Stimulated activated CD4-positive, alpha-beta T cell treated with anti-CD3 and anti-CD28 coated beads, Interleukin-12 subunit alpha, Interleukin-12 subunit beta, amount 100 ng/mL, for 24 hours (primary cell): Measurements from ENCODE around the gene SIK2.

ENCODE experiments used
- DNase-seq, 2 experiments: peaks; one replicate each; pipeline ENCODE4 v3.0.0-alpha.2; 2020; ENCODE audit warnings: low read depth in 2 of 2

The SIK2 gene

DNA sequence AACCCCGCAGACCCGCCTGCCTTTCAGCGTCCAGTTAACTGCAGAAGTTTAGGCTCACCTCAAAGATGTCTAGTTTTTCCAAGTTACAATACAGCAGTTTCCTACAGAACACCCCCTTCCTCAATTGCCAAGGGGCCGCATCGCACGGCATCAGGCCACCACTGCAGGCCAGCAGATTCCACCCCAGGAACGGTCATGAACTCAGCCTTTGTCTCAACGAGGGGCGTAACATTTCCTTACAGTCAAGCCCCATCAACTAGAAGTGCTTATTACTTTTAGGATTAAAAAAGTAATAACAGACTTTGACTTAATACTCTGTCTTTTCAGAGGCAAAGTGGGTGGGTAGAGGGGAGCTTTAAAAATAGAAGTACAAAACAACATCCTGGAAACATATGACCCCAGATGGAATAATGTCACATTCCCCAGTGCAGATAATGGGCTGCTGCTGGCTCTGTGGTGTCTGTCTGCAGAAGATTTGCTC lies 127.6 kb downstream of the SIK2 start:
- DNase-seq = no peak

DNA sequence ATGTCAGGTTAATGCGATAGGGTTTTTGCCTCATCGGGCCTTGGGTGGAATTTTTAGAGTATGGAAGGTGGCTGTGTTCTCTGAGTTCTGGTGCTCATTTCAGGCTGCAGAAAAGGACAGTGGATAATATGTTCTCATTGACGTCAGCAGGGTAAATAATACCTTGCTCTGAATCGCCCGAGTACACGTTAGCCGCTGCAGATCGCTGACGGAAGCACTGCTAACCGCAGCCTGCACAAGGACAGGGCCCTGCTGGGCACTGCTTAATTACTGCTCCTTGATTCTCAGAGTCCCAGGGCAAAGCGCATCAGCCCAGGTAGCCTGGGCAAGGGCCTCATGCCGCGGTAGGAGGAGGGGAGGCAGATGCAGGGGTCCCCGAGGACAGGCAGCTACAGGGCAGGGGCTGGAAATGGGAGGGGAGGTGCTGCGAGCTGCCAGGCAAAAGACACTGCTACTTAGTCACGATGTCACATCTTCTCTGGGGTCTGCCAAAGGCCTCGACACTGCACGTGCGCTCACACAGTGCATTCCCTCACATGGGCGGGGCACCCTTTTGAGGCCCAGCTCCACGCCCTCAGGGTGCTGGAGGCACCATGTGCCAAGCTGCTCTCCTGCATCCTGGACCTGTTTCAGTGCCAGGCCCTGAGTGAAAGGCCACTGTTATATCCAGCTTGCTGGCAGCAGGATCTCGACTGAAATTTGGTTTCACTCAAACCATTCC lies 128.8 kb downstream of the SIK2 start:
- no peak for DNase-seq

DNA sequence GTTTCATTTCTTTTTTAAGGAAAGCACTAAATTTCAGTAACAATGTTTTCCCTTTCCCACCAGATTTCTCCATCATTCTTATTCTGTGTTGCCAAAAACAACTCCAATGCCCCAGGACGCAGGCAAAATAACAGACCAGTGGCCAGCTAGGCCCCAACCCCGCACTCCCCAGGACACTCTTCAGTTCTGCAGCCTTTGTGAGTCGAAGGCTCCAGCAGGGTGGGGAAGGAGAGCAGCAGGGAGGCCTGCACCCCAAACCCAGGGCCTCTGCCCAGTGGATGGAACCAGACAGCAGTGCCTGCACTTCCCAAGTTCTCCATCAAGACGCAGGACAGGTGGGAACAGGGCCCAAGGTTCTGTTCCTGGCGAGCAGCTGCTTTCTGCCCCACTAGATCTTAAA lies 129.6 kb downstream of the SIK2 start:
- no peak for DNase-seq

DNA sequence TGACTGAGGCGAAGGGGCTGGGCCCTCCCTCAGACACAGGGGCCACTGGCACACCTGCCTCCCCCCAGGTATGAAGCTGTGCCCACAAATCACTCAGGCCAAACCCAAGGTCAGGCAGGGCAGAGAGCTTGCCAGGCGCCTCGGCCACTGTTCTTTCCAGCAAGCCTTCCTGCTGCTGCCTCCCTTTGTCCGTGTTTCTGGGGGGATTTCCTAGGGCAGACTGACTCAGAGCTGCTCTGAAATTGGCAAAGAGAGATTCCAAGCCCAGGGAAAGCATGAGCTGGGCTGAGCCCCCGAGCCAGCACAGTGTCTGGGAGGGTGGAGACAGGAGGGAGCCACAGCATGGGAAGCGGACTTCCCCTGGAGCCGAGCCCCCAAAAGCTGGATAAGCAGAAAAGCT lies 130.8 kb downstream of the SIK2 start:
- no peak for DNase-seq

DNA sequence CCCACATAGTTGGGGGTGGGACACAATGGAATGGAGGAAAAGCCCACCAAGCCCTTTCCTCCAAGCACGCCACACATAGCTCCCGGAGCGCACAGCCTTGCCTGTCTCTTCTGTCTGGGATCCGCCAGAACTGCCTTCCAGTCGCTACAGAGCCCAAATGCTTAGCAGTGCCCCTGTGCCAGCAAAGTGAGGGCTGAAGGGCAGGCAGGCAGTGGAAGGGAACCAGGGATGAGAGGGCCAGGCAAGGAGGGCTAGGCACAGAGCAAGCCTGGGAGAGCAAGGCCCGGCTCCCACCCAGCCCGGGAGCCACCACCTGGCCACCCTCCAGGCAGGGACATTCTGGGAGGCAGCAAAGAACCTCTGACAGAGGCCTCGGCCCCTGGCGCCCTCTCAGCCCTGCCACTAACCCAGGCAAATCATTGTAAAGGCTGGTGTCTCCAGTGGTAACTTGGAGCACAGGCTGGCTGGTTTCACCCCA lies 131.4 kb downstream of the SIK2 start:
- no peak for DNase-seq

DNA sequence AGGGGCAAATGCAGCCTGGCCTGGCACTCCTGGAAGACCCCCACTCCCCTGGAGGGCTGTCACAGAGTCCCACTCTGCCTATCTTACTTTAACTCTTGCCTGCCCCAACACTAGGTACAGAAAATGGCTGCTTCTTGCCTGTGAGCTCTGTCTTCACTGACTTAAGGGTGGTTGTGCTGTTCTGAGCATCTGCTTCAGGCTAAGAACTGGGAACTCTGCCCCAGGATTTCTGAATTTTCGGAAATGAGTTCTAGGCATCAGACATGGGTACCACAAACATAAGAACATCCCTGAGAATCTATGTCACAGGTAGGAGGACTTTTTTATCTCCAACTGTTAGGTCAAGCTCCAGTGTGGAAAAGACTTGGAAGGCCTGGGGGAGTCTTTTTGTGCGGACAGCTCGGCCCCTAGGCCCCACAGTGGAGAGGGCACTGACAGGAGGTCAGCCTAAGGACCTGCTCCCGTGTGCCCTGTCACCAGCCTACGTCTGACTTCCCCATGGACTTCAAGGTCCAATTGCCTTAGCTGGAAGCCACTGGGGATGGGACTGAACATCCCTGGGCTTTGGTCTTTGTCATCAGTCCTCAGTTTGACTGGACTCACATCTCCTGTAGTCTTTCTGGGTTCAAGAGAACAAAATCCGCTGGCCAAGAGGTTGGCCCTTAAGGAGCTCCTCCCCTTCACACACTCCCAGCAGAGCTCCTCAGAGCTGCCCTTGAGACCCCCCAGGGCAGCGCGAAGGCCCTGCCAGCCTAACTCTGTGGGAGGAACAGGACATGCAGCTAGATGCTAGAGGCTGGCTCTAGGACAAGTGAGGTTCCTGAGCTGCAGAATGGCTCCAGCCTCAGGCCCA lies 132.1 kb downstream of the SIK2 start:
- DNase-seq = no peak

DNA sequence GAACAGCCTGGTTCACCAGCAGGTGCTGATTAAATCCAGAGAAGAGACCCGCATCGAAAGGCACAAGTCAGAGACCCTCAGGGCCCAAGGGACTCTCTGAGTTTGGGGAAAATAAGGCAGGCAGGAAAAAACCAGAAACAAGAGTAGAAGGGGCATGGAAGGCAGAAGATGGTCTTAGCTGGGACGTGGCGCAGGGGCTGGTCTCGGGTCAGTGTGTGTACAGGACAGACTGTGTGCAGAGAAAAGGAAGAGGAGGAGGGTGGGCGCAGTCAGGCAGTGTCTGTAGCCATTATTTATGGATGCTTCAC lies 132.7 kb downstream of the SIK2 start:
- DNase-seq = no peak

DNA sequence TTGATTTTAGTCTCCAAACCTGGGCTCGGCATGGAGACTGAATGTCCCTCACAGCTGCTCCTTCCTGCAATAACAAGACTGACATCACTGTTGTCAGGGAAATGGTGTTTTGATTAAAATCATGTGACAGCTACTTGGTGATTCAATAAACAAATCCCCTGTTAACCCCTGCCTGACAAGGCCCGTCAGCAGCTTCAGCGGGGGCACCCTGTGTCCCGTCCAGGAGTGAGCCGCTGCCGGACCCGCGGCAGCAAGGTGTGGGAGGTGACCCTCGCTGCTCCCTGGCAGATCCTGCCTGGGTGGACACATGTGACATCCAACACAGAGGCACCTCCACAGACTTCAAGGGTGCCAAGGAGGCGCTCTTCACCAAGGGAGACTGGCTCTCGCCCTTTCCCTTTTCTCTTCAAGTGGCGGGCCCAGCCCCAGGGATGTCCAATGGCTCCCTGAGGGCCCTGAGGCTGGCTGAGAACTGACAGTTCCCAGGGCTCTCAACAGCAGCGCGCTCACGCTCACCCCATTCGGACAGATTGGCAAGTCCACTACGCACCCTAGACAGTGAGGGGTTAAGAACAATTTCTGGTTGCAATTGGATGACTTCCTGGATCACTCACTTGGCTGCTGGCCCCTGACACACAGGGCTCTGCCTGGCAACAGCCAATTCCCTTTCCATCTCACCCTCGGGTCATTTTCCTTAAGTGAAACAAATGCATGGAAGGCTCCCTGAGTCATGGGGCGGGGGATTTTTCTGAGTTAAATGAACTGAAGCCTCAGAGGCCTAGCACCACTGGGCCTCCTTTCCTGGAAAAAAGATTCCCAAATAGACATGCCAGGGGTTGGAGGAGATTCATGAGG lies 133.2 kb downstream of the SIK2 start:
- DNase-seq = no peak

DNA sequence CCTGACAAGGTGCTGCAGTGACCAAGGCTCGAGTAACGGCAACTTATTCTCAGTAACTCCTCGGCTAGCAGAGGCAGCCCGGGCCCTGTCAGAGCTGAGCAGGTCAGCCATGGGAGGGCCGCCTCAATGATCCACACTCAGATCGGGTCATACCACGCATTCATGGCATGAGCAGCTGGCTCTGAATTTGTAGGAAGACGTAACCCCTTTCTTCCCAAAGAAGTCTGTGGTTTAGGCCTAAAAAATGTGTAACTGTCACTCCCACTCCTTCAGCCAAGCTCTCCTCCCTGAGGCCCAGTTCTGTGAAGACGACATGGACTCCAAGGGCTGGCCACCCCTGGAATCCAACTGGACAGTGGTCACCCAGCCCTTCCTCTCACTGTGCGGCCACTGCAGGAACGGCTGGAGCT lies 133.9 kb downstream of the SIK2 start:
- DNase-seq = no peak

DNA sequence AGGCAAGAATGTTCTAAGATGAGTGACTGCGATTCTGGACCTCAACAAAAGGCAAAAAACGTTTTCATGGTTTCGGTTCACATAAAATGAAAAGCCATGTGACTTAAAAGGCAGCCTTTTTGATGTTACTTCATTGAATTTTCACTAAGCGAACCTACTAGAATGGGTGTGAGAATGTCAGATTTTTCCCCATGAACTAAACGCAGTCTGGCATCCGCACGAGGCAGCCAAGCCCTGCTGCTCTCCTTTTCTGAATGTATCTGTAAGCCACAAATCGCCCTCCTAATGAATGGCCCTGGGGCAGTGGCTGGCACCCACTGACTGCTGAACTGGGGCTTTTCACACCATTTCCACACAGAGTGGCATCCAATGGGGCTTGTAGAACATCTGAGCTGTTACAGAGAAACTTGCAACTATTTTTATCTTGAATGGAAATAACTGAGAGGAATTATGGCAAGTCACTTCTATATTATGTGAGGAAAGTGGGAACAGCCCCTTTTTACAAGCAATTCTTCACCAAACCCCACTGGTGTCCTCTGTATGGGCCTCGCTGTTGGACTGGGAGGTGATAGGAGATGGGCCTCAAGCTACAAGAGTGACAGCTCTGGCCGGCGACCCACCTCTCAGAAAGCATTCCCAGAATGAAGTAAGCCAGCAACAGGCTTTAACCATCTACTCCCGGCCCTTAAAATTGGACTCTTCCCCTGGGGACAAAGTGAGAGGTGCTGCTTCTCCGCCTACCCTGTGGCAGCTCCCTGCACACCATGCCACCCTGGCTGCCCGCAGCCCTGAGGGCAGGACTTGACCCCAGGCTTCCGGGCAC lies 134.6 kb downstream of the SIK2 start:
- DNase-seq = no peak

DNA sequence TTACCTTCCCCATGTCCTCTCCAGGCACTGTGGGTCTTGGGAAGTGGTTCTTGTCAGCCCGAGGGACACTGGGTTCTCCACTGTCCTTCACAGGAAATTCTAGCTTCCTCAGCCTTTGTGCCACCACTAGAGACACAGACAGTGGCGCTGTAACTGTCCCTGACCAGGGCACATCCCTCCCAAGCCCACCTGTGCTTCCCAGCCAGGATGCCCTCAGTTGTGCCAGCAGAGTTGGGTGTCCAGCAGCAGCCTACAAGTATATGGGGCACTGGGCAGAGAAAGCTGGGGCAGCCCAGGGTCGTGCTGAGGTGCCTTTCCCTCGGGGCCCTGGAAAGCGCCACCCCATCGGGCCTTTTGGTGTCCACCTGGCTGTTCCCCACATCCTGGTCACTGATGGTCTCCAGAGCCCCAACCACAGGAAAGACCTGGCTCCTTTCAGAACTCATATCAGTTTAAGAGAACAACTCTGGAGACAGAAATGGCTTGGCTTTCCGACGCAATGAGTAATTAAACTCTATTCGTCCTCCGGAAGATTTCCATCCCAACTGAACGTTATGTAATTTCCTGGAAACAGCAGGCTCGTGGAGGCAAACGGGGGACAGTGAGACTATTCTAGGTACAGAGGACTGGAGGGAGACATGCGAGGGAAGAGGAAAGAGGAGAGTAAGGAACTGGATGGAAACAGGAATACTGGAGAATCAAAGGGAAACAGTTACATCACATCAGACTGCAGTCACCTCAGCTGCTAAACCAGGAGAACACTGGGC lies 135.4 kb downstream of the SIK2 start:
- no peak for DNase-seq

DNA sequence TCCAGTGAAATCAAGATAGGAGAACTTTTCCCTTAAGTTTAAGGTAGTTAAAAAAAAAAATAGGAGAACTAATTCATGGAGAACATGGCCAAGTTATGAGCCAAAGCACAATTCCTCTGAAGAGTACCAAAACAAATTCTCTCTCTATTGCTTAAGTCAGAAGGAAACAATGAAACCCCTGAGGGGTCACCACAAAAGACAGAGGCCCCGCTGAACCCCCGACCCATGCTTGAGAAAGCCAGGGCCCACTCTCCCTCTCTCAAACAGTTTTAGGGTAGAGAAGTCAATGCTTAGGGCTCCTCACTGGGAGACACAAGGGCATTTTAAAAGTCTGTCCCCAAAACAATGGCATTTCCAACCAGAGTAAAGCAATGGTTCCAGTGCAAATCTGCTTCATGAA lies 137.1 kb downstream of the SIK2 start:
- DNase-seq = no peak

DNA sequence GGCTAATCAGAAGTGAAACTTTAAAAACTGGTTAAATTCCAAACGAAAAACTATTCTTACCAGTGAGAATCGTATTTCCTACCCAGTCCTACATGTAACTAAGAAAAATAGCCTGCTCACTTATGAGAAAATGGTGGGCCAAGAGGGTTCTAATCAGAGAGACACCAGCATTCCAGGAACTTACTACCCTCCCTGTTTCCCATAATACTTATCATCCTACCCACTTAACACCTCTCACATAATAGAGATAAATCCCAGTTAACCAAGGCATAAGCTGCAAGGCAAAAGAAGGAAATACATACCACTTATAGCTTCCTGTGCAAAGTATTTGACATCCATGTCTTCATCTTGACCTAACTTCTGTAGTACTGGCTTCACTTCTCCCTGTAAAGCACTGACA lies 139.5 kb downstream of the SIK2 start:
- DNase-seq = no peak

DNA sequence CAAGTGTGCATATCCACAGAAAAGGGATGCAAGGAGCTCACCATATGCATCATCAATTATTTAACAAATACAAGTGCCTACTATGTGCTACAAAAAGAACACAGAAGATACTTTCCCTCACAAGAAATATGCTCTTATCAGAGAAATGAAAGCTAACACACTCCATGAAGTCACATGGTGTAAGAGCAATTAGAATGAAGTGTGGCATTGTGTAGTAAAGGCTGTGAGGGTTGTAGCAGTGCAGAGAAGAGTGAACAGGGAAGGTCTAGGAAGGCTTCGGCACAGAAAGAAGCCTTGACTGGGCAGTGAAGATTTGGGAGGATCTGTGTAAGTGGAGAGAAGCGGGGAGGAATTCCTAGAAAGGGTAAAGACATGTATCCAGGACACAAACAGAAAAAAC lies 141.5 kb downstream of the SIK2 start:
- DNase-seq = no peak

DNA sequence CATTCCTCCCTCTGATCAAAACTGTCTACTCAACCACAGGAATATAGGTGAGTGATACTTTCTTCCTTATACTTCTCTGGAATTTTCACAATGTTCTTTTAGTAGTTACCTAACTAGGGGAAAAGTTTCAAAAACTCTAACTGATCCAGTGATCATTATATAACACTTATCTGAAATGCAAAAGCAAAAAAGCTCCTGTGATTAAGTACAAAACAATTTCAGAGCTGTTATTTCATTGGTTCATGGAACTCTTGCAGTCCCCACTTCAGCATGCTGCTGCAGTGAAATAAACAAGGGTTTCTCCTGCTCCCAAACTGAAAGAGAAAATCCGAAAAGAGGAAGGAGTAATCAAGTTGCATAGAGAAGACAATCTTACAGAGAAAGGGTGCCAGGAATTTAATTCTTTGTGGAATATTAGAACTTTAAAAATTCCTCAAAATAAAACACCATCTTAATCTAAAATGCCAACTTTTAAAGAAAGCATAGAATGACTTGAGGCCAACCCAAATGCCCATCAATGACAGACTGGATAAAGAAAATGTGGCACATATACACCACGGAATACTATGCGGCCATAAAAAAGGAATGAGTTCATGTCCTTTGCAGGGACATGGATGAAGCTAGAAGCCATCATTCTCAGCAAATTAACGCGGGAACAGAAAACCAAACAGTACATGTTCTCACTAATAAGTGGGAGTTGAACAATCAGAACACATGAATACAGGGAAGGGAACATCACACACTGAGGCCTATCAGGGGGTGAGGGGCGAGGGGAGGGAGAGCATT lies 143.7 kb downstream of the SIK2 start:
- no peak for DNase-seq

DNA sequence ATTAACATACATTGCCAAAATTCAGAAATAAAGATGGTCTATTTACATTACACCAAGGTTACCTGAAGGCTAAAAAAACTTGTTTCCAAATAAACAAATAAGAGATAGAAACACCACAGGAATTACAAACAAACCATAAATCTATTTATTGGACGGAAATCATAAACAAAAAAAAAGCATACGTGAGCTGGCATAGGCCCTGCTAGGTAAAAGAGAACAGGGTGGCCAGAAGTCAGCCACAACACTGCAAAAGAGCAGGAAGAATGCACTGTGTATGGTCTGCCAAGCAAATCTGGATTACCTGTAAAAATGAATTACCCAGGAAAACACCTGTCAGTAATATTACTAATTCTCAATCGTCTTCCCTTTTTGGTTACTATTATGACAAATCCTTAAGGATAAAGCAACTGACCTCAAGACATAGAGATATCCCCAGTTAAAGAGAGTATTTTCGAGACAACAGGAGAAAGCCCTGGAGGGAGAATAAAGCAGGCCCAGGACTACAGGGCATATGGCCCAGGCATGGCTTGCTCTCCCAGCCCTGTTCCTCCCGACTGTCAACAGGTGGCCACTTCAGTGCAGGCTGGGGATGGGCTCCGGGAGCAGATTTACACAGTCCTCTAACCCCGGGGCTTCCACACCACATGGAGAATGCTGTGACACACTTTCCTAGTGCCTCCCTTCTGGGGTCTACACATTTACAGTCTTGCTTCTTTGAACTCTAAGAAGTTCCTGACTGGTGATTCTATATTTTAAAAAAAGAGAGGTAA lies 146.0 kb downstream of the SIK2 start:
- no peak for DNase-seq

DNA sequence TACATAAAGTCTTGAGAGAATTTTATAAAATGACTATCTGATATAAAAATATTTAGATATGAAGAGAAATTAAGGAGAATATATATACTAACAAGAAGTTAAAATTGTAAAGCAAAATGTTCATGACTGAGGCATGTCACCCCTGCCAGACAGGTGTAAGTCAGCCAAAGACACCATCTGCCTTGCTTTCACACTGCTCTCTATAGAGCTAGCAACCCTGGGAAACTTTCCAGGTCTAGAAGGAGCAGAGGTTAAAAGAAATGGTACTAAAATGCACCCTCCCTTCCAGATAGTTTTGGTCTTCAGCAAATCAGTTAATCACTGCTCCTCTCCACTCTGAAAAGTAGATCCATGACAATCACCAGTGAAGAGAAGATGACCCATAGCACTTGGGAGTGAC lies 147.4 kb downstream of the SIK2 start:
- no peak for DNase-seq

DNA sequence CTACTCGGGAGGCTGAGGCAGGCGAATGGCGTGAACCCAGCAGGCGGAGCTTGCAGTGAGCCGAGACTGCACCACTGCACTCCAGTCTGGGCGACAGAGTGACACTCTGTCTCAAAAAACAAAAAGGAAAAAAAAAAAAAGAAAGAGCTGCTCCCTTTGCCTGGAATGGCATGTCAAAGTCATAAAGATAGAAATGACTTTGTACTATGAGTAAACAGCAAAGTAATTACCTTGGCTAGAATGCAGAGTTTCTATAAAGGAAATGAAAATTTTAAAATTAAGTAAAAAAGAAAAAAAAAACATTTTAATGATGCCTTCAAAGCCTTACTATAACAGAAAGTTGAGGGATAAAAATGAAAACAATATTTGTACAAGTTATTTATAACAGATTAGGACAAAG lies 153.8 kb downstream of the SIK2 start:
- no peak for DNase-seq

DNA sequence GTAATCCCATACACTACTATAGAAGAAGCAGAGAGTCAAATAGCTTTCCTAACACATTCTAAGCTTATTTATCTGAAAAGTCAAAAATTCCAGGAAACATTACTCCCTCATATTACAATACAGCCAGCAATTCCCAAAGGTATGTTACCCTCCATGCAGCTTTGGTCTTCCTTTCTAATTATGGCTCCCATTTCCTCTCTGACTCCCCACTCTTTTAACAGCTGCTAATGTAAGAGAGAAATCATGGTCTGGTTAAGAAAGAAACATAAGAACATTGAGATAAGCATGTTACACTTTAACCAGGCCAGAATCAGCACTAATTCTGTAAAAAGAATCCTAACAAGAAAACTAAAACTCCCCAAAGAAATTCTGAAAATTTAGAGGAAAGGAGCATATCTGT lies 157.1 kb downstream of the SIK2 start:
- DNase-seq = no peak
